Activated CD8-positive, alpha-beta T cell treated with anti-CD3 and anti-CD28 coated beads for 36 hours (primary cell): ENCODE measurements around the gene GVQW3. TPM values are rescaled to one million over a fixed set of nuclear protein-coding genes. Genes with fewer than 3 reads are reported as not detected.

Experiments
- ATAC-seq: fragments of 200-7000 bp; cut with Tn5 transposase; one replicate; pipeline ENCODE4 v1.10.0; 2021; ENCODE audit warnings: mild to moderate bottlenecking, moderate library complexity
- CTCF ChIA-PET: fragments of 350-600 bp; sonication (Branson Sonifier 250); formaldehyde crosslinking; loops from one replicate; lab custom pipeline; 2021; ENCODE audit warnings: antibody characterized with exemption; lab: Charles Lee
- POLR2A ChIA-PET: fragments of 350-600 bp; sonication (Branson Sonifier 250); formaldehyde crosslinking; loops from one replicate; lab custom pipeline; 2021; ENCODE audit warnings: antibody characterized with exemption; lab: Charles Lee
- DNase-seq: peaks from one replicate; pipeline ENCODE4 v3.0.0-alpha.2; 2020
- H3K27ac Mint-ChIP-seq: one replicate; pipeline ENCODE4 v1.8.0; 2021; ENCODE audit warnings: mild to moderate bottlenecking, mixed read lengths
- H3K27me3 Mint-ChIP-seq: one replicate; pipeline ENCODE4 v1.8.0; 2021; ENCODE audit warnings: mixed read lengths
- H3K36me3 Mint-ChIP-seq: one replicate; pipeline ENCODE4 v1.8.0; 2021; ENCODE audit warnings: low read depth, mixed read lengths
- H3K4me1 Mint-ChIP-seq: one replicate; pipeline ENCODE4 v1.8.0; 2021; ENCODE audit warnings: low read depth, mixed read lengths
- H3K4me3 Mint-ChIP-seq: one replicate; pipeline ENCODE4 v1.8.0; 2021; ENCODE audit warnings: mild to moderate bottlenecking, moderate library complexity, mixed read lengths
- H3K9me3 Mint-ChIP-seq: one replicate; pipeline ENCODE4 v1.8.0; 2021; ENCODE audit warnings: mixed read lengths
- intact Hi-C: fragments of 100-400 bp; cut with micrococcal nuclease; formaldehyde crosslinking; loops from one replicate; pipeline ENCODE4 v1.10.0; 2022
- total RNA-seq, 2 experiments: library from RNA; stranded (reverse); gene quantifications; one replicate each; pipeline ENCODE4 v1.2.3, GENCODE V29; 2021
- TF ChIP-seq, protein P1 (sequence below): fragments of 200-600 bp; IDR thresholded peaks from one replicate; pipeline ENCODE4 v1.8.0; 2022; ENCODE audit warnings: antibody characterized with exemption, mild to moderate bottlenecking

GVQW3 gene
- total RNA-seq, 2 experiments from 2014 or later, result 2.1 to 4.2 TPM

DNA sequence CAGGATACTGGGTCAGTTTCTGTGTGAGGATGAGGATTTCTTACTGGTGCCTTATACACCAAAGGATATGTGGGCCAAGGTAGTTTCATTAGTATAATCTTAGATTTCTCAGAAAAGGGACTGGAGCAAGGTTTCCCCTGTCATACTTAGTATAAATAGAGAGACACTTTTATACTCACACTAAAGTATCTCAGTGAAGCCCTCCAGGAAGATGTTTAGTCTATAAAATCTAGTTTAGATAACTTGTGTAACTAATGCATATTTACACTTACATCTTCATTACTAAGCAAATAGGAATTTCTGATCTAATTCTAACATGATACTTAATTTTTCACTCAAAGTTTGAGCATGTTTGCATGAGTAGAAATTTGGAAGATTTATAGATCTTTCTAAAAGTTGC lies 74.8 kb downstream of the GVQW3 start:
- TF ChIP-seq, protein P1, sequence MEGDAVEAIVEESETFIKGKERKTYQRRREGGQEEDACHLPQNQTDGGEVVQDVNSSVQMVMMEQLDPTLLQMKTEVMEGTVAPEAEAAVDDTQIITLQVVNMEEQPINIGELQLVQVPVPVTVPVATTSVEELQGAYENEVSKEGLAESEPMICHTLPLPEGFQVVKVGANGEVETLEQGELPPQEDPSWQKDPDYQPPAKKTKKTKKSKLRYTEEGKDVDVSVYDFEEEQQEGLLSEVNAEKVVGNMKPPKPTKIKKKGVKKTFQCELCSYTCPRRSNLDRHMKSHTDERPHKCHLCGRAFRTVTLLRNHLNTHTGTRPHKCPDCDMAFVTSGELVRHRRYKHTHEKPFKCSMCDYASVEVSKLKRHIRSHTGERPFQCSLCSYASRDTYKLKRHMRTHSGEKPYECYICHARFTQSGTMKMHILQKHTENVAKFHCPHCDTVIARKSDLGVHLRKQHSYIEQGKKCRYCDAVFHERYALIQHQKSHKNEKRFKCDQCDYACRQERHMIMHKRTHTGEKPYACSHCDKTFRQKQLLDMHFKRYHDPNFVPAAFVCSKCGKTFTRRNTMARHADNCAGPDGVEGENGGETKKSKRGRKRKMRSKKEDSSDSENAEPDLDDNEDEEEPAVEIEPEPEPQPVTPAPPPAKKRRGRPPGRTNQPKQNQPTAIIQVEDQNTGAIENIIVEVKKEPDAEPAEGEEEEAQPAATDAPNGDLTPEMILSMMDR, result no peak
- Mint-ChIP-seq H3K4me1 (peaks cover 12% of the 10 kb centered on the region), H3K27ac (no peak overlapping the region), H3K4me3 (no peak overlapping the region), H3K27me3 (no peaks in the 10 kb centered on the region), H3K36me3 (peaks cover 29% of the 10 kb centered on the region), H3K9me3 (no peaks in the 10 kb centered on the region)
- no peak for DNase-seq
- ChIA-PET POLR2A (no interaction called here), CTCF (interaction anchor here (1.3 kb wide), 1 partner anchor 9 kb away, joined by 4 read pairs; no protein-coding TSS in a partner anchor)
- intact Hi-C loops, result no loop called here
- no peak for ATAC-seq

GRCh38 chr11:76456571-76456970 lies 75.4 kb downstream of the GVQW3 start:
- CTCF ChIA-PET, result interaction anchor here (1.3 kb wide), 1 partner anchor 10 kb away, joined by 4 read pairs; no protein-coding TSS in a partner anchor
- TF ChIP-seq, protein P1, result no peak

More at GRCh38 chr11:76456571-76456970, 75.4 kb downstream of the GVQW3 start:
- ATAC-seq (no peak), DNase-seq (no peak)
- POLR2A ChIA-PET, result no interaction called here
- Mint-ChIP-seq H3K36me3 (peaks cover 28% of the 10 kb centered on the region), H3K4me1 (peaks cover 10% of the 10 kb centered on the region), H3K4me3 (no peak overlapping the region), H3K27ac (no peak overlapping the region), H3K9me3 (no peaks in the 10 kb centered on the region), H3K27me3 (no peaks in the 10 kb centered on the region)
- intact Hi-C loops, result no loop called here

Other genes starting within 250 kb of the GVQW3 start
- under 1 TPM; 0.32 to 0.43 TPM for gene WNT11, start 174.8 kb upstream of the GVQW3 start, total RNA-seq
- gene THAP12, start 191 bp upstream of the GVQW3 start, total RNA-seq, result 10 to 100 TPM; 50.3 TPM
- gene EMSY, start 63.7 kb downstream of the GVQW3 start, total RNA-seq, result 10 to 100 TPM; 29.0 to 31.4 TPM